ENCODE measurements around the gene LRMDA.
"Not testable (repeated sequence)": the region's sequence is repeated elsewhere in the genome, so short reads cannot be mapped to it uniquely, and the experiment has no call there.

LRMDA gene

DNA sequence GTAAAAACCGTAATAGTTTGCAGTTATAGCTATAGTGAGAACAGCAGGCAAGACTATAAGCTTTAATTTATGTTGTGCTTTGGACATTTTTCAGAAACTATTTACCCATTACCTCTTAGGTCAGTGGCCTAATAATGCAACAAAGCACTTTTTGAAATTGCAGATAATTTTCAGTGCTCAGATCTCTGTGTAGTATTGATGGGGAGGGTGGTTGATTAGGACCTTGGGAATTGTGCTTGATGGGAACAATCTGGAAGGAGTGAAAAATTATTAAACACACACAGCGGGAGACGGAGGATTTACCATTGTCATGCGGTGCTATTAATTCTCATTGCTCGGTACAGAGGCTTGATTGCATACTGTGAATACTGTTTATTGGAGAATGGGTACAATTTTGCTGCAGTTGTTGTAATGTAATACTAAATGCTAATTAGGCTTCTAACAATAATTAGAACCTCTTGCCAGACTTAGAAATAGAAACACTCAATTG, 304.8 kb downstream of the LRMDA start:
- no peaks in the 10 kb centered on the region for H3K4me1 Mint-ChIP-seq
- H3K27ac Mint-ChIP-seq, result no peak overlapping the region
- peaks cover 8% of the 10 kb centered on the region for H3K27me3 Mint-ChIP-seq
- no peak overlapping the region for H3K4me3 Mint-ChIP-seq
- no peaks in the 10 kb centered on the region for H3K9me3 Mint-ChIP-seq
- ATAC-seq (no peak), DNase-seq (no peak)

DNA sequence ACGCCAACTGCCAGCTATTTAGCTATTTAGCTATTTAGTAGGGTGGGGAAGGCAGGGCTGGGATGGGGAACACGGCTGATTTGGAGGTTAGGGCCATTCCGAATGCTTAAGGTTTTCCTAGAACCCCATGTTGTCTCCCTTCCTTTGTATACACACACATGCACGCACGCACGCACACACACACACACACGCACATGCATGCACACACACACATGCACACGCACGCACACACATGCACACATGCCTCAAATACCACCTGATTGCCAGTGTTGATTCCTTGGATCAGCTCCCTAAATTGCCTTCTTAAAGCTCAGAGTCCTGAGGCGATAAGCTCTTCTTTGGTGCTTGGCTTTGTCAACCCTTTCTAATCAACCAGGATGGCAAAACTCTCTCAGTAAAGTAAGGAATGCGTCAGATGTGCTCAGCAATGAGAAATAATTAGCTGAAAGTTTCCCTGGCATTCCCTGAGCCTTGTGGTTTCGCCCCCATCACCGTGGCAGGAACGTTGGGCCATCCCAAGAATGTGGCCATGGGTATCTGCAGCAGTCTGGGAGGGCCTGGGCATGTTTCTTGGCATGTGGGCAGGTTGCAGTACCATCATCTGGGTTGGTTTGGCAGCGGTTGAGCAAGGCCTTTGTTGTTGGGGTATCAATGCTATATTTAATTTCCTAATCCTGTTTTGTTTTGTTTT, 305.6 kb downstream of the LRMDA start:
- Mint-ChIP-seq H3K4me3 (no peak overlapping the region), H3K9me3 (no peaks in the 10 kb centered on the region), H3K27ac (no peak overlapping the region), H3K27me3 (peaks cover 8% of the 10 kb centered on the region), H3K4me1 (no peaks in the 10 kb centered on the region)
- DNase-seq, result no peak
- ATAC-seq, result no peak

DNA sequence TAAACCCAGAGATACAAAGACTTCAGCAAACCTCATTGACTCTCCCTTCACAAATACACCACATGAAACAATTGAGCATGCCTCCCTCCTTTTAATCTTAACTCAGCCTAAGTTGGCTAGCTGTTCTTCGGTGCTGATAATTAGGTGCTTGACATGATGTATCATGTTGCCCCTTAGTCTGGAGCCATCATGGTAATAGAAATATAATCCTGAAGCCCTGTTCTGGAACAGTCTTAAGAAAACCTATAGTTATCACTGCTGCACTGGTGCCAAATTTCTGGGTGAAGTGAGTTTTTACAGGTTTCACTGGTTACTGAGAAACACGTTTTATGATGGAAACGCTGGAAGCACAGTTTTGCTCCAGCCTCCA, 306.1 kb downstream of the LRMDA start:
- ATAC-seq (no peak), DNase-seq (no peak)
- no peaks in the 10 kb centered on the region for H3K4me1 Mint-ChIP-seq
- no peak overlapping the region for H3K4me3 Mint-ChIP-seq
- H3K9me3 Mint-ChIP-seq, result no peaks in the 10 kb centered on the region
- H3K27me3 Mint-ChIP-seq, result peaks cover 9% of the 10 kb centered on the region
- H3K27ac Mint-ChIP-seq, result no peak overlapping the region

GRCh38 chr10:75738924-75739323, 307.5 kb downstream of the LRMDA start:
- peaks cover 16% of the 10 kb centered on the region for H3K27me3 Mint-ChIP-seq
- H3K4me3 Mint-ChIP-seq, result no peak overlapping the region
- no peak overlapping the region for H3K27ac Mint-ChIP-seq
- H3K4me1 Mint-ChIP-seq, result no peaks in the 10 kb centered on the region
- no peaks in the 10 kb centered on the region for H3K9me3 Mint-ChIP-seq
- no peak for ATAC-seq
- no peak for DNase-seq

- no peak for ATAC-seq
- no peak overlapping the region for H3K4me3 Mint-ChIP-seq
- no peaks in the 10 kb centered on the region for H3K4me1 Mint-ChIP-seq
- H3K27me3 Mint-ChIP-seq, result peaks cover 17% of the 10 kb centered on the region
- no peak for DNase-seq
- H3K27ac Mint-ChIP-seq, result no peak overlapping the region
- H3K9me3 Mint-ChIP-seq, result no peaks in the 10 kb centered on the region
These were observed 308.2 kb downstream of the LRMDA start for GRCh38 chr10:75739414-75740143.

GRCh38 chr10:75740541-75740940, 309.1 kb downstream of the LRMDA start:
- ATAC-seq (no peak), DNase-seq (no peak)
- H3K9me3 Mint-ChIP-seq, result no peaks in the 10 kb centered on the region
- H3K4me1 Mint-ChIP-seq, result no peaks in the 10 kb centered on the region
- peaks cover 27% of the 10 kb centered on the region for H3K27me3 Mint-ChIP-seq
- H3K27ac Mint-ChIP-seq, result no peak overlapping the region
- no peak overlapping the region for H3K4me3 Mint-ChIP-seq

- ATAC-seq (no peak), DNase-seq (no peak)
- H3K27ac Mint-ChIP-seq, result no peak overlapping the region
These were observed 310.9 kb downstream of the LRMDA start for GRCh38 chr10:75742355-75742754.

GRCh38 chr10:75743291-75743778, 311.9 kb downstream of the LRMDA start:
- peaks cover 23% of the 10 kb centered on the region for H3K27me3 Mint-ChIP-seq
- no peak overlapping the region for H3K27ac Mint-ChIP-seq
- no peak overlapping the region for H3K4me3 Mint-ChIP-seq
- H3K4me1 Mint-ChIP-seq, result no peaks in the 10 kb centered on the region
- no peak for ATAC-seq
- DNase-seq, result no peak
- no peaks in the 10 kb centered on the region for H3K9me3 Mint-ChIP-seq

More at GRCh38 chr10:75742355-75742754, 310.9 kb downstream of the LRMDA start:
- Mint-ChIP-seq H3K4me1 (no peaks in the 10 kb centered on the region), H3K9me3 (no peaks in the 10 kb centered on the region), H3K4me3 (no peak overlapping the region), H3K27me3 (peaks cover 30% of the 10 kb centered on the region)

- Mint-ChIP-seq H3K27ac (peak overlapping the region in 1 of 2 donors; percentile 8), H3K27me3 (peaks cover 22% of the 10 kb centered on the region)
These were observed 312.8 kb downstream of the LRMDA start for GRCh38 chr10:75744261-75744660.

DNA sequence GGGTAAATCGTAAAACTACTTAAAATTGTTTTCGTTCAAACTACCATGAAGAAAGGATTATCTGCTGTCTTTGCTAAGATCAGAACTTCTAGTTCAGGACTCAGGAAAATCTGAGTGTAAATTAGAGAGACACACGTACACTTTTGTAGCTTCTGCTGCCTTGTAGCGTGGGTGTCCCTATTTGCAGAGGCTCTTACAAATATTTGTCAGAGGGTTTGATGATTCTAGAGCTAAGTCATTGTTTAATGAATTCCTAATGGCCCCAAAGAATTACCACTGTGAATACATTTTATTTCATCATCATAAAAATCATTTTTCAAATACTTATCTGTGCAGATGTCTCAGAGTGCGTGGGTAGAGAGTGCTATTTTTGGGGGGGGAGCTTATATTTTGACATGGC, 314.9 kb downstream of the LRMDA start:
- no peaks in the 10 kb centered on the region for H3K4me1 Mint-ChIP-seq
- no peak for DNase-seq
- peaks cover 22% of the 10 kb centered on the region for H3K27me3 Mint-ChIP-seq
- no peak for ATAC-seq
- no peaks in the 10 kb centered on the region for H3K9me3 Mint-ChIP-seq
- no peak overlapping the region for H3K4me3 Mint-ChIP-seq
- no peak overlapping the region for H3K27ac Mint-ChIP-seq

More at GRCh38 chr10:75744261-75744660, 312.8 kb downstream of the LRMDA start:
- Mint-ChIP-seq H3K9me3 (no peaks in the 10 kb centered on the region), H3K4me3 (no peak overlapping the region), H3K4me1 (no peaks in the 10 kb centered on the region)
- DNase-seq (no peak), ATAC-seq (no peak)

GRCh38 chr10:75750093-75750875, 318.9 kb downstream of the LRMDA start:
- not testable (repeated sequence) for H3K27ac Mint-ChIP-seq, H3K4me3 Mint-ChIP-seq, DNase-seq, H3K4me1 Mint-ChIP-seq, H3K27me3 Mint-ChIP-seq, H3K9me3 Mint-ChIP-seq, ATAC-seq

DNA sequence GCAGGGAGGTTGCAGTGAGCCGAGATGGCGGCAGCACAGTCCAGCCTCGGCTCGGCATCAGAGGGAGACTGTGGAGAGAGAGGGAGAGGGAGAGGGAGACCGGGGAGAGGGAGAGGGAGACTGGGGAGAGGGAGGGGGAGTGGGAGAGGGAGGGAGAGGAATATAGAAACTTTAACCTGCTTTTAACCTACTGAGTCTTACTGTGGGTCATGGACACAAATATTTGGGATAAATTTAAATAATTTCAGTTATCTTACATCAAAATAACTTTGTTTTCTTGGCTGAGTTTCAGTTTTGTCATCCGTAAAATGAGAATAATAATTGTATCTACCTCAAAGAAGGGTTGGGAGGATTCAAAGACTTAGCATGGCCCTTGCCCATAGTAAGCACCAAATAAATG, 319.8 kb downstream of the LRMDA start:
- DNase-seq, result no peak
- Mint-ChIP-seq H3K4me1 (no peaks in the 10 kb centered on the region), H3K4me3 (no peak overlapping the region), H3K27ac (no peak overlapping the region), H3K27me3 (no peaks in the 10 kb centered on the region), H3K9me3 (no peaks in the 10 kb centered on the region)
- ATAC-seq, result no peak

DNA sequence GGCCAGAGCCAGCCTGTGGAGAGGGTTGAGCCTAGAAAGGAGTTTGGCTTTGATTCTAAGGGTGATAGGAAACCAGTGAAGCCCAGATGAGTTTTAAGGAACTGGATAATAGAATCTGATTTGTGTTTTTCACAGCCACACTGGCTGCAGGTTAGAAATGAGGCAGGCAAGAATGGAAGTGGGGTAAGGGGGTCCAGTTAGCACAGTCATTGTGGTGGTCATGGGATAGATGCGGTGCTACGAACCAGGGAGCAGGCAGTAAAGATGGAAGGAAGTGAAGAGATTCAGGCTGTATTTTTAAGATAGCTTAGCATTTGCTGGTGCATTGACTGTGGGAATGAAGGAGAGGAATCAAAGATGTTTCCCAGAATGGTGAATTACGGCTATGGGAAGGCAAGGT, 322.2 kb downstream of the LRMDA start:
- Mint-ChIP-seq H3K27ac (no peak overlapping the region), H3K9me3 (no peaks in the 10 kb centered on the region), H3K27me3 (no peaks in the 10 kb centered on the region), H3K4me3 (no peak overlapping the region), H3K4me1 (no peaks in the 10 kb centered on the region)
- ATAC-seq, result no peak
- no peak for DNase-seq

- ATAC-seq (no peak), DNase-seq (no peak)
- no peaks in the 10 kb centered on the region for H3K27me3 Mint-ChIP-seq
- no peak overlapping the region for H3K27ac Mint-ChIP-seq
- no peak overlapping the region for H3K4me3 Mint-ChIP-seq
- no peaks in the 10 kb centered on the region for H3K4me1 Mint-ChIP-seq
- H3K9me3 Mint-ChIP-seq, result no peaks in the 10 kb centered on the region
These were observed 322.8 kb downstream of the LRMDA start for GRCh38 chr10:75754096-75754831.

DNA sequence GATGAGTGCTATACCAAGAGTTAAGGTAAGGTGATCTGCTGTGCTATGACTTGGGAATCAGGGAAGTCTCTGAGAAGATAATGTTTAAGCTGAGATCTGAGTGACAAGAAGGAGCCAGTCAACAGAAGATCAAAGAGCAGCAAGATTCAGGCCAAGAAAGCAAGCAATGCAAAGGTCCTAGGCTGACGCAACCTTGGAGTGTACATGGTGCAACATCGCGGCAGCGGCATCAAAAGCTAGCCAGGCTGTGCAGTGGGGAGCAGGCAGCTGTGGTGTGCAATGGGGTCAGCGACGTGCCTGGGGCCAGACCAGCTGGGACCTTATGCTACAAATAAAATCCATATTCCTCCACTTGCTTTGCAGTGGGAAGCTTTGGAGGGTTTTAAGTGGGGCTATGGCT, 324.1 kb downstream of the LRMDA start:
- no peak overlapping the region for H3K4me3 Mint-ChIP-seq
- H3K4me1 Mint-ChIP-seq, result no peaks in the 10 kb centered on the region
- no peaks in the 10 kb centered on the region for H3K9me3 Mint-ChIP-seq
- ATAC-seq (no peak), DNase-seq (no peak)
- H3K27me3 Mint-ChIP-seq, result no peaks in the 10 kb centered on the region
- no peak overlapping the region for H3K27ac Mint-ChIP-seq

Measured in stimulated activated naive CD8-positive, alpha-beta T cell treated with anti-CD3 and anti-CD28 coated beads, Interleukin-15, amount 100 ng/mL, for 72 hours (primary cell).